K562 (cell line): ENCODE data around the gene KRT36. TPM values are rescaled to one million over a fixed set of nuclear protein-coding genes. Genes with fewer than 3 reads are reported as not detected.

ENCODE experiments used
- ASH1L ChIP-seq: fragments of 450-650 bp; IDR thresholded peaks from 2 replicates; pipeline ENCODE4 v1.6.1; 2018; ENCODE audit warnings: borderline replicate concordance, mild to moderate bottlenecking, low read depth; ENCODE audit not compliant: partially characterized antibody
- CHD7 ChIP-seq: fragments of 200-600 bp; sonication (generic); IDR thresholded peaks from one replicate; pipeline ENCODE4 v1.6.1; 2012; ENCODE audit warnings: mild to moderate bottlenecking, low read depth, low read length, inconsistent platforms
- ETV1 ChIP-seq: fragments of 450-650 bp; conservative IDR thresholded peaks from 2 replicates; pipeline ENCODE4 v1.6.1; 2016; ENCODE audit warnings: missing genetic modification characterization, control low read depth, low read depth, missing compliant biosample characterization
- FOXK1 ChIP-seq: sonication (generic); formaldehyde crosslinking; IDR thresholded peaks from 2 replicates; pipeline ENCODE4 v1.8.0; 2022; ENCODE audit warnings: missing genetic modification reagents, mild to moderate bottlenecking, borderline replicate concordance
- KDM2B ChIP-seq: fragments of 250-450 bp; sonication (Bioruptor Pico); IDR thresholded peaks from 2 replicates; pipeline ENCODE4 v1.8.0; 2021; ENCODE audit warnings: mild to moderate bottlenecking, moderate library complexity
- LCOR ChIP-seq: sonication (generic); formaldehyde crosslinking; IDR thresholded peaks from 2 replicates; pipeline ENCODE4 v1.8.0; 2022; ENCODE audit warnings: mild to moderate bottlenecking, missing genetic modification reagents
- MAZ ChIP-seq, 2 experiments: fragments of 450-650 bp in 1 of 2; sonication (generic) in 1 of 2; formaldehyde crosslinking; IDR thresholded peaks in 1 of 2; conservative IDR thresholded peaks in 1 of 2; 2 replicates each; pipeline versions ENCODE4 v1.4.0 to v1.5.0; 2020; ENCODE audit warnings: mild to moderate bottlenecking in 1 of 2, missing genetic modification reagents in 1 of 2
- MTF1 ChIP-seq: fragments of 250-450 bp; sonication (Bioruptor Pico); IDR thresholded peaks from 2 replicates; pipeline ENCODE4 v1.9.0; 2021; ENCODE audit warnings: moderate library complexity, mild to moderate bottlenecking, inconsistent platforms, borderline replicate concordance
- SMC3 ChIP-seq: conservative IDR thresholded peaks from 2 replicates; pipeline ENCODE4 v1.6.1; 2011; ENCODE audit warnings: low read depth, low read length, improper control_type of control experiment; ENCODE audit not compliant: insufficient read depth
- YY1 ChIP-seq, 3 experiments: IDR thresholded peaks; 2 replicates each; pipeline ENCODE4 v1.6.1; 2011; ENCODE audit warnings: low read length in 2 of 3, mild to moderate bottlenecking in 2 of 3, moderate library complexity in 2 of 3, borderline replicate concordance in 1 of 3, control low read depth in 1 of 3, low read depth in 1 of 3; ENCODE audit not compliant: insufficient read depth in 3 of 3, insufficient replicate concordance in 2 of 3, control insufficient read depth in 1 of 3, insufficient read length in 1 of 3; ENCODE audit errors: extremely low read depth in 1 of 3
- ZNF24 ChIP-seq: fragments of 450-650 bp; IDR thresholded peaks from 2 replicates; pipeline ENCODE4 v1.6.1; 2016
- polyA plus RNA-seq, 8 experiments: library from polyadenylated mRNA; depleted of rRNA in 4 of 8; stranded (reverse) in 5 of 8; unstranded in 3 of 8; fragments of >200 nt; fragmentation: Nextera tagmentation in 2 of 8; fragmentation: Illumina TruSeq in 1 of 8; extraction: Ambion mirVana in 2 of 8; extraction: Trizol in 1 of 8; gene quantifications; 2 replicates each; pipeline versions ENCODE4 v1.2.1 to v1.2.3, GENCODE V29; 2011 to 2014; ENCODE audit warnings: inconsistent platforms in 1 of 8, missing spikeins in 1 of 8
- total RNA-seq, 7 experiments: library from RNA; depleted of rRNA in 6 of 7; stranded (reverse); fragments of >200 nt in 6 of 7; fragmentation: Illumina TruSeq in 2 of 7; extraction: Trizol in 2 of 7; gene quantifications; 2 replicates each; pipeline versions ENCODE4 v1.2.1 to v1.2.3, GENCODE V29; 2011 to 2021; ENCODE audit warnings: low replicate concordance in 1 of 7
- TF ChIP-seq, protein P1 (sequence below): fragments of 450-650 bp; formaldehyde crosslinking; conservative IDR thresholded peaks from 2 replicates; pipeline ENCODE4 v1.4.0; 2022; ENCODE audit warnings: mild to moderate bottlenecking, missing genetic modification characterization

KRT36 gene
- total and polyA plus RNA-seq, 9 of the 15 experiments (the other 6 are each of a cell fraction or from before 2014, with no cell fraction given), result 0.04 TPM; not detected in 8

- TF ChIP-seq CHD7 (no peak), YY1 (IDR thresholded peaks at IDR 0.05; ENCODE audit: borderline replicate concordance in 1 of 3, control insufficient read depth in 1 of 3, extremely low read depth in 1 of 3, insufficient read depth in 3 of 3, insufficient read length in 1 of 3, insufficient replicate concordance in 2 of 3, low read depth in 1 of 3, low read length in 2 of 3) (peak in 1 of 3 experiments; percentile 55), ETV1 (no peak; the same call in 1 of the 2 replicates), FOXK1 (CRISPR knock-in tag) (no peak), LCOR (CRISPR knock-in tag) (no peak), MAZ (CRISPR knock-in tag; conservative IDR thresholded peaks at IDR 0.05 in 1 of 2, IDR thresholded peaks at IDR 0.05 in 1 of 2) (peak; percentile 10 to 38; a peak in 3 of 4 replicates), ASH1L (no peak), SMC3 (no peak), ZNF24 (no peak), MTF1 (CRISPR knock-in tag) (peak; percentile 29; the same call in 1 of the 2 replicates), KDM2B (CRISPR knock-in tag) (no peak)
- TF ChIP-seq, protein P1, sequence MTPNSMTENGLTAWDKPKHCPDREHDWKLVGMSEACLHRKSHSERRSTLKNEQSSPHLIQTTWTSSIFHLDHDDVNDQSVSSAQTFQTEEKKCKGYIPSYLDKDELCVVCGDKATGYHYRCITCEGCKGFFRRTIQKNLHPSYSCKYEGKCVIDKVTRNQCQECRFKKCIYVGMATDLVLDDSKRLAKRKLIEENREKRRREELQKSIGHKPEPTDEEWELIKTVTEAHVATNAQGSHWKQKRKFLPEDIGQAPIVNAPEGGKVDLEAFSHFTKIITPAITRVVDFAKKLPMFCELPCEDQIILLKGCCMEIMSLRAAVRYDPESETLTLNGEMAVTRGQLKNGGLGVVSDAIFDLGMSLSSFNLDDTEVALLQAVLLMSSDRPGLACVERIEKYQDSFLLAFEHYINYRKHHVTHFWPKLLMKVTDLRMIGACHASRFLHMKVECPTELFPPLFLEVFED, result no peak
Measured at GRCh38 chr17:41530062-41531048, 40.6 kb upstream of the KRT36 start (continued).
